ENCODE results near the gene HAUS6.
A peak's percentile ranks its signal among the peaks of the same experiment; 100 is the strongest.

The HAUS6 gene

GRCh38 chr9:19124430-19124793, 21.7 kb upstream of the HAUS6 start:
- no peak for TF ChIP-seq CTCF (IDR thresholded peaks at IDR 0.05)
- peak overlapping the region in 1 of 2 donors; percentile 57 for H3K27ac ChIP-seq
- no peak for DNase-seq (ENCODE audit: low spot score)
- H3K4me3 ChIP-seq = peak overlapping the region; percentile 81

DNA sequence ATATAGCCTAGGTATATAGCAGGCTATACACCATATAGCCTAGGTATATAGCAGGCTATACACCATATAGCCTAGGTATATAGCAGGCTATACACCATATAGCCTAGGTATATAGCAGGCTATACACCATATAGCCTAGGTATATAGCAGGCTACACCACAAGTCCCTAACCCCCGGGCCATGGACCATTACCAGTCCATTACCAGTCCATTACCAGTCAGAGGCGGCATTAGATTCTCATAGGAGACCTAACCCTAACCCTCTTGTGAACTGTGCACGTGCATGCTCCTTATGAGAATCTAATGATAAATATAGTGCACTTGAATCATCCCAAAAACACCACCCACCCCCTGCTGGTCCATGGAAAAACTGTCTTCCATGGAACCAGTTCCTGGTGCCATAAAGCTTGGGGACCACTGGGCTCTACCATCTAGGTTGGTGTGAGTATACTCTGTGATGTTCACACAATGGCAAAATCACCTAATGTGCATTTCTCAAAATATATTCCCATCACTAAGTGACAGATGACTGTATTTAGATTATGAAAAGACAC, 19.9 kb upstream of the HAUS6 start:
- Histone ChIP-seq H3K27ac (peak overlapping the region in 1 of 2 donors; percentile 9), H3K4me3 (peak overlapping the region; percentile 53)
- DNase-seq (ENCODE audit: low spot score) = no peak
- no peak for TF ChIP-seq CTCF (IDR thresholded peaks at IDR 0.05)

DNA sequence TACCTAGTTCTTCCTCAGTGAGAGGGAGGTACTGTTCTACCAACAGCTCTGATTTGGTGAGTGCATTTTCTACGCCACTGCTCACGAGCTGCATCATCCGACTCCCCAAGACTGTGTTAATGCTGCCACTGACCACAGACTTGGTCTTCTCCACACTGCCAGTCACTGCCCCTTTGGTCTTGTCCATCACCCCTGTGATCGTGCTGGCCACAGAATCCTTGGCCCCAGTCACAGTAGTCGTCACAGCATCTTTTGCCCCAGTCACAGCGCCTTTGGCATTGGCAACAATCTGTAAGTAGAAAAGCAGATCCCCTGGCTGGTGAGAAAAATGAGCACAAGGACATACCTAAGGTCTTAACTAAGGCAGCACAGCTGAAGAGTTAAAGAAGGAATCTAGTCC, 18.2 kb upstream of the HAUS6 start:
- no peak for TF ChIP-seq CTCF (IDR thresholded peaks at IDR 0.05)
- peak overlapping the region; percentile 19 for H3K4me3 ChIP-seq
- DNase-seq (ENCODE audit: low spot score) = no peak
- H3K27ac ChIP-seq = peak overlapping the region in 1 of 2 donors; percentile 6

DNA sequence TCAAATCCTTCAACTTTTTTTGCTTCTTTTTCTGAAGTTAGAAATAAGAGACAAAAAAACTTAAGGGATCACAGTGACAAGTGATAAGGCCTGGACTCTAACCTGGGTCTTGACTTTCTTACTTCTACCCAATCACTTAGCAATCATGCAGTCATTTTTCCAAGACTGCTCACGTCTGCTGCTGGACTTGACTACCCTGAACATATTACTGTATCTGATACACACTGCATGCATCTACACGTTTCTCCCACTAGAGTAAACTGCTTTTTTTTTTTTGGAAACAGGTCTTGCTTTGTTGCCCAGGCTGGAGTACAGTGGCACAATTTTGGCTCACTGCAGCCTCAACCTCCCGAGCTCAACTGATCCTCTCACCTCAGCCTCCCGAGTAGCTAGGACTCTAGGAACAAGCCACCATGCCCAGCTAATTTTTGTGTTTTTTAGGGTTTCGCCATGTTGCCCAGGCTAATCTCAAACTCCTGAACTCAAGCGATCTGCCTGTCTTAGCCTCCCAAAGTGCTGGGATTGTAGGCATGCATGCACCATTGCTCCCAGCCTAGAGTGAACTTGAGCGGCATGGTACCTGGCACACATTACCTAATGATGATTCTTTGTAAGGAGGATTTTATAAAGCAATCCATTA, 17.2 kb upstream of the HAUS6 start:
- DNase-seq (ENCODE audit: low spot score) = no peak

DNA sequence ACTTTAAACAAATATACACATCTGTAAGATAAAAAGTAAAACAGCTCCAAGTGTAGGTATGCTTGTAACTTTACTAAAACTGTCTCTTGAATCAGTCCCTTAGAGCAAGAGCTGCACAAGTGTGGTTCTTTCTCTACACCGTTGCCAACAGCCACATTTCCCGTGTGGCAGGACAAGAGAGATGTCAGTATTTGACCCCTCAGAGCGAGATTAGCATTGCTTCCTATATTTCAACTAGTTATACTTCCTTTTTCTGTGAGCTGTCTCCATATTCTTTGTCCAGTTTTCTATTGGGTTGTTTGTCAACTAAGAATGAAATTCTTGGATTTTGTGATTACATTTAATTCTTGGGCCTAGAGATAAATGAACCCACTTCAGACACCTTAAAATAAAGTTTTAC, 16.5 kb upstream of the HAUS6 start:
- DNase-seq (ENCODE audit: low spot score) = no peak
- TF ChIP-seq CTCF (IDR thresholded peaks at IDR 0.05) = no peak
- no peak overlapping the region for H3K27ac ChIP-seq
- H3K4me3 ChIP-seq = no peak overlapping the region

More for the DNA sequence above, 17.2 kb upstream of the HAUS6 start:
- Histone ChIP-seq H3K4me3 (peak overlapping the region; percentile 8), H3K27ac (peak overlapping the region in 1 of 2 donors; percentile 25)
- TF ChIP-seq CTCF (IDR thresholded peaks at IDR 0.05) = no peak

DNA sequence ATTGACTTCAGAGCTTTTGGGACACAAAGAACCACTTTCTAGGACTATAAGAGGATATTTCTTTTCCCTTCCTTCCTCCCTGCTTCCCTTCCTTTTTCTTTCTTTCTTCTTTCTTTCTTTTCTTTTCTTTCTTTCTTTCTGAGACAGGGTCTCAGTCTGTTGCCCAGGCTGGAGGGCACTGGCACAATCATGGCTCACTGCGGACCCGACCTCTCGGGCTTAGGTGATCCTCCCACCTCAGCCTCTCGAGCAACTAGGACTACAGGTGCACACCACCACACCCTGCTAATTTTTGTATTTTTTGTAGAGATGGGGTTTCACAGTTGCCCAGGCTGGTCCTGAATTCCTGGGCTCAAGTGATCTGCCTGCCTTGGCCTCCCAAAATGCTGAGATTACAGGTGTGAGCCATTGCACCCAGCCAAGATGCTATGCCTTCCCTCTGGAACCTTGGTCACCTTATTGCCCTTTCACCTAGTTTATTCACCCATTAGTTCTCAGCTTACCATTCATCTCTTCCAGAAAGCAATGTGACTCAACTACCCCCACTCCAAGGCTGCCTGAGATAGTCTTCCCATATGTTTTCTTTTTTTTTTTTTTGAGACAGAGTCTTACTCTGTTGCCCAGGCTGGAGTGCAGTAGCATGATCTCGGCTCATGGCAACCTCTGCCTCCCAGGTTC, 14.5 kb upstream of the HAUS6 start:
- DNase-seq (ENCODE audit: low spot score) = no peak
- no peak for TF ChIP-seq CTCF (IDR thresholded peaks at IDR 0.05)

More for the DNA sequence above, 14.5 kb upstream of the HAUS6 start:
- Histone ChIP-seq H3K4me3 (no peak overlapping the region), H3K27ac (no peak overlapping the region)

Measured in coronary artery (tissue), 2 donors.